ENCODE results near the gene ADAMTS2. TPM values are rescaled to one million over a fixed set of nuclear protein-coding genes. Genes with fewer than 3 reads are reported as not detected.

ADAMTS2 gene
- total and polyA plus RNA-seq, 2 of the 4 experiments (the other 2 are of a cell fraction): 19.0 to 58.8 TPM

DNA sequence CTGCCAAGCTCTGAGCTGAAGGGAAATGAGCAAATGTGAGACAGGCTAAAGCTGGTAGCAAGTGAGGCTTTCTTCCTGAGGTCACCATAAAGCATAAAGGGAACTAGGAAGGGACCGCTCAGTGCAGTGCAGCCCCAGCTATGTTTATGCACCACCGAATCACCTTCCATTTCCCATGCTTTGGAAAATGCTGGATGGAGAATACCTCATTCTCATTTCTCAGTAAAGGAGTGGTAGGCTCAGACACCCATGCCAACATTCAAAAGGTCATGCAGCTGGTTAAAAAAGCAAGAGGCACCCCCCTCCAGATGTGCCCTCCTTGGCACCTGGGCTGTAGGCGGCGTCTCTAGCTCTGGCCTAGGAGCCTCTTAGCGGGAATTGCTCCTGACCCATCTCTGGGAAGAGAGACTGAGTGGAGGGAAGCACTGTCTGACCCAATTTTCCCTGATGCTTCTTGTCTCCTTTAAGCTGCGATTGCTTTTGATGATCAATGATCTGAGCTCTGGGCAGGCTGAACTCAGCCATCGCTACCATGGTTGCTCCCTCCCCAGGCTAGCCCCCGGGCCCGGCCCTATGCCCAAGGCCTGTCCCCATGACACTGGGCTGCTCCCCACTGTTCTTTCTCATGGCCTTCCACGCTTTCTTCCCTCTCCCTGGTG lies 226.4 kb downstream of the ADAMTS2 start:
- Histone ChIP-seq H3K79me1 (ENCODE audit: low read depth in 1 of 2, low read length in 2 of 2) (no peaks in the 10 kb centered on the region), H2BK15ac (ENCODE audit: low read depth, low read length) (no peak overlapping the region), H3K9me3 (ENCODE audit: control insufficient read depth, insufficient read depth, low read length) (peaks cover 17% of the 10 kb centered on the region), H2BK120ac (ENCODE audit: low read depth, low read length) (no peak overlapping the region), H3K18ac (ENCODE audit: low read depth, low read length) (no peak overlapping the region), H4K20me1 (ENCODE audit: insufficient read depth, low read length) (no peaks in the 10 kb centered on the region), H4K5ac (ENCODE audit: low read depth, low read length) (no peak overlapping the region), H2BK5ac (ENCODE audit: low read depth, low read length, poor library complexity, severe bottlenecking) (no peak overlapping the region), H3K4me2 (ENCODE audit: low read depth, low read length) (no peak overlapping the region), H3K4me1 (ENCODE audit: control insufficient read depth, insufficient read depth, low read length) (no peaks in the 10 kb centered on the region), H3K4me3 (ENCODE audit: insufficient read depth, low read depth, low read length) (no peak overlapping the region), H3K23ac (ENCODE audit: low read depth, low read length) (no peak overlapping the region), H3K27me3 (ENCODE audit: control insufficient read depth, insufficient read depth, low read length) (no peaks in the 10 kb centered on the region), H2BK20ac (ENCODE audit: low read depth, low read length) (no peak overlapping the region), H2AK5ac (ENCODE audit: low read depth, low read length) (no peak overlapping the region), H3K27ac (ENCODE audit: insufficient read depth, low read length) (no peak overlapping the region), H2AK9ac (replicated peaks; ENCODE audit: low read depth, low read length, poor library complexity) (no peak overlapping the region), H3K56ac (ENCODE audit: extremely low read depth, insufficient read depth, low read length) (no peak overlapping the region), H4K91ac (ENCODE audit: insufficient read depth, low read depth, low read length) (no peak overlapping the region), H3K4ac (ENCODE audit: low read depth, low read length) (no peak overlapping the region), H3K9ac (ENCODE audit: low read depth, low read length) (no peak overlapping the region), H3K36me3 (ENCODE audit: control insufficient read depth, insufficient read depth, low read length) (peaks cover 19% of the 10 kb centered on the region), H4K8ac (ENCODE audit: low read depth in 2 of 2, low read length in 2 of 2) (no peak overlapping the region), H3K14ac (replicated peaks; ENCODE audit: low read depth, low read length) (no peak overlapping the region), H2AFZ (replicated peaks; ENCODE audit: low read length, poor library complexity) (no peak overlapping the region), H3K9me1 (ENCODE audit: insufficient read depth, low read length) (no peaks in the 10 kb centered on the region)
- dilution Hi-C loops (cut with HindIII; ENCODE audit: low sequenced_read_pairs, unreplicated experiment): no loop called here
- no TSS peak for BruUV-seq (replicated peaks)
- ChIA-PET CTCF (no interaction called here), POLR2A (ENCODE audit: unreplicated experiment) (no interaction called here)
- TF ChIP-seq, protein P1, sequence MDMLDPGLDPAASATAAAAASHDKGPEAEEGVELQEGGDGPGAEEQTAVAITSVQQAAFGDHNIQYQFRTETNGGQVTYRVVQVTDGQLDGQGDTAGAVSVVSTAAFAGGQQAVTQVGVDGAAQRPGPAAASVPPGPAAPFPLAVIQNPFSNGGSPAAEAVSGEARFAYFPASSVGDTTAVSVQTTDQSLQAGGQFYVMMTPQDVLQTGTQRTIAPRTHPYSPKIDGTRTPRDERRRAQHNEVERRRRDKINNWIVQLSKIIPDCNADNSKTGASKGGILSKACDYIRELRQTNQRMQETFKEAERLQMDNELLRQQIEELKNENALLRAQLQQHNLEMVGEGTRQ (IDR thresholded peaks at IDR 0.05; ENCODE audit: low read depth, low read length): no peak
- TF ChIP-seq SMC3 (IDR thresholded peaks at IDR 0.05; ENCODE audit: low read depth, low read length): no peak
- TF ChIP-seq CTCF (conservative IDR thresholded peaks at IDR 0.05; ENCODE audit: low read depth, low read length): no peak
- TF ChIP-seq CEBPB (IDR thresholded peaks at IDR 0.05; ENCODE audit: low read depth, low read length): no peak
- TF ChIP-seq, protein P2, sequence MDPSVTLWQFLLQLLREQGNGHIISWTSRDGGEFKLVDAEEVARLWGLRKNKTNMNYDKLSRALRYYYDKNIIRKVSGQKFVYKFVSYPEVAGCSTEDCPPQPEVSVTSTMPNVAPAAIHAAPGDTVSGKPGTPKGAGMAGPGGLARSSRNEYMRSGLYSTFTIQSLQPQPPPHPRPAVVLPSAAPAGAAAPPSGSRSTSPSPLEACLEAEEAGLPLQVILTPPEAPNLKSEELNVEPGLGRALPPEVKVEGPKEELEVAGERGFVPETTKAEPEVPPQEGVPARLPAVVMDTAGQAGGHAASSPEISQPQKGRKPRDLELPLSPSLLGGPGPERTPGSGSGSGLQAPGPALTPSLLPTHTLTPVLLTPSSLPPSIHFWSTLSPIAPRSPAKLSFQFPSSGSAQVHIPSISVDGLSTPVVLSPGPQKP (IDR thresholded peaks at IDR 0.05; ENCODE audit: borderline replicate concordance, low read depth, low read length): no peak
- TF ChIP-seq RFX5 (IDR thresholded peaks at IDR 0.05; ENCODE audit: low read depth, low read length): no peak
- TF ChIP-seq POLR2A (IDR thresholded peaks at IDR 0.05; ENCODE audit: low read depth, low read length): no peak
- no peak for TF ChIP-seq FOS (IDR thresholded peaks at IDR 0.05; ENCODE audit: low read depth, low read length)
- no peak for TF ChIP-seq BHLHE40 (IDR thresholded peaks at IDR 0.05; ENCODE audit: low read depth, low read length)
- no peak for TF ChIP-seq NFE2L2 (IDR thresholded peaks at IDR 0.05; ENCODE audit: low read depth, low read length)
- in situ Hi-C loops (cut with MboI; ENCODE audit: low sequenced_read_pairs): no loop called here
- WGBS, 2 experiments (ENCODE audit: extremely low coverage in 2 of 2, insufficient read length in 1 of 2): no CpG with 5 or more reads among the region's 10 CpGs
- no peak for DNase-seq
- intact Hi-C loops (cut with micrococcal nuclease): no loop called here
- ATAC-seq (ENCODE audit: low read depth): no peak
